GM12801 (cell line): ENCODE measurements around the gene SPATA2.
A peak's percentile ranks its signal among the peaks of the same experiment; 100 is the strongest.

Experiments
- CTCF ChIP-seq: IDR thresholded peaks from one replicate; pipeline ENCODE4 v1.5.1; 2011; ENCODE audit warnings: control low read depth; ENCODE audit not compliant: insufficient read length; ENCODE audit errors: extremely low read depth

Gene SPATA2

GRCh38 chr20:49937027-49937929, 21.9 kb upstream of the SPATA2 start:
- TF ChIP-seq CTCF, result no peak

GRCh38 chr20:49936153-49937026, 21.1 kb upstream of the SPATA2 start, which contains the start of gene RNF114:
Gene RNF114, plus strand, starts transcription at chr20:49936397. Its CDS starts 16 bp downstream, at chr20:49936413.
- no peak for TF ChIP-seq CTCF

- no peak for TF ChIP-seq CTCF
Measured at GRCh38 chr20:49935746-49936152, 20.4 kb upstream of the SPATA2 start.

GRCh38 chr20:49929142-49929494, 13.8 kb upstream of the SPATA2 start:
- TF ChIP-seq CTCF, result no peak

GRCh38 chr20:49928411-49929141, 13.2 kb upstream of the SPATA2 start:
- peak; percentile 55 for TF ChIP-seq CTCF

GRCh38 chr20:49925901-49926454, 10.6 kb upstream of the SPATA2 start:
- no peak for TF ChIP-seq CTCF
